DOHH2 (cell line): ENCODE measurements around the gene FUOM.

Source experiments
- H3F3A ChIP-seq: fragments of 200-600 bp; sonication (generic), shearing (Covaris generic); 2 replicates; pipeline ENCODE4 v1.6.0; 2016; ENCODE audit warnings: antibody characterized with exemption, mild to moderate bottlenecking; ENCODE audit not compliant: control insufficient read depth, insufficient read depth
- H3K27ac ChIP-seq: fragments of 200-600 bp; sonication (generic); 2 replicates; pipeline ENCODE4 v1.5.1; 2014; ENCODE audit warnings: low read depth, mild to moderate bottlenecking, low read length, moderate library complexity
- H3K27me3 ChIP-seq: fragments of 200-600 bp; sonication (generic); 2 replicates; pipeline ENCODE4 v1.6.1; 2014; ENCODE audit warnings: mild to moderate bottlenecking, low read length, mixed read lengths; ENCODE audit not compliant: control insufficient read depth
- H3K36me3 ChIP-seq: fragments of 200-600 bp; sonication (generic); 2 replicates; pipeline ENCODE4 v1.6.1; 2014; ENCODE audit warnings: mild to moderate bottlenecking, low read length, moderate library complexity, mixed read lengths; ENCODE audit not compliant: control insufficient read depth
- H3K4me1 ChIP-seq: fragments of 200-600 bp; sonication (generic); 2 replicates; pipeline ENCODE4 v1.6.1; 2014; ENCODE audit warnings: mild to moderate bottlenecking, low read length, mixed read lengths; ENCODE audit not compliant: control insufficient read depth
- H3K4me2 ChIP-seq: fragments of 200-600 bp; sonication (generic); 2 replicates; pipeline ENCODE4 v1.6.0; 2014; ENCODE audit warnings: mild to moderate bottlenecking, low read length, moderate library complexity
- H3K4me3 ChIP-seq: fragments of 200-600 bp; sonication (generic); 2 replicates; pipeline ENCODE4 v1.5.1; 2014; ENCODE audit warnings: mild to moderate bottlenecking, low read length, mixed read lengths
- H3K79me2 ChIP-seq: fragments of 200-600 bp; sonication (generic); 2 replicates; pipeline ENCODE4 v1.6.1; 2014; ENCODE audit warnings: mild to moderate bottlenecking, low read length, mixed read lengths; ENCODE audit not compliant: control insufficient read depth
- H3K9me2 ChIP-seq: fragments of 200-600 bp; sonication (generic); replicated peaks from 2 replicates; pipeline ENCODE4 v1.6.1; 2014; ENCODE audit warnings: mild to moderate bottlenecking, low read length, mixed read lengths; ENCODE audit not compliant: control insufficient read depth
- H3K9me3 ChIP-seq: fragments of 200-600 bp; sonication (generic); 2 replicates; pipeline ENCODE4 v1.6.1; 2014; ENCODE audit warnings: antibody characterized with exemption, low read length, mixed read lengths; ENCODE audit not compliant: control insufficient read depth, insufficient read depth
- H4K20me1 ChIP-seq: fragments of 200-600 bp; sonication (generic); 2 replicates; pipeline ENCODE4 v1.6.0; 2014; ENCODE audit warnings: low read depth, mild to moderate bottlenecking, antibody characterized with exemption, low read length, moderate library complexity; ENCODE audit not compliant: control insufficient read depth, insufficient read depth
- CTCF ChIP-seq: fragments of 200-600 bp; sonication (generic); IDR thresholded peaks from one replicate; pipeline ENCODE4 v1.5.1; 2014; ENCODE audit warnings: antibody characterized with exemption, mild to moderate bottlenecking, low read depth, low read length; ENCODE audit not compliant: poor library complexity, severe bottlenecking
- EZH2phosphoT487 ChIP-seq: fragments of 200-600 bp; sonication (generic); IDR thresholded peaks from 2 replicates; pipeline ENCODE4 v1.6.1; 2017; ENCODE audit warnings: borderline replicate concordance, mild to moderate bottlenecking, antibody characterized with exemption, low read length, moderate library complexity, mixed read lengths

Gene FUOM

GRCh38 chr10:133318494-133319127 lies 39.2 kb downstream of the FUOM start:
- Histone ChIP-seq H3K27me3 (no peaks in the 10 kb centered on the region), H3K9me2 (no peaks in the 10 kb centered on the region), H4K20me1 (no peaks in the 10 kb centered on the region), H3F3A (no peaks in the 10 kb centered on the region), H3K9me3 (peaks cover 3% of the 10 kb centered on the region; the same call in 1 of the 2 replicates), H3K27ac (no peak overlapping the region), H3K36me3 (no peaks in the 10 kb centered on the region), H3K4me1 (peaks cover 10% of the 10 kb centered on the region), H3K4me3 (peak overlapping the region; percentile 54), H3K4me2 (peak overlapping the region; percentile 68), H3K79me2 (no peaks in the 10 kb centered on the region)
- no peak for TF ChIP-seq EZH2phosphoT487
- peak; percentile 83 for TF ChIP-seq CTCF

GRCh38 chr10:133316732-133317131 lies 41.1 kb downstream of the FUOM start:
- Histone ChIP-seq H4K20me1 (no peaks in the 10 kb centered on the region), H3K36me3 (peaks cover 12% of the 10 kb centered on the region; the same call in 1 of the 2 replicates), H3K9me2 (no peaks in the 10 kb centered on the region), H3K27ac (no peak overlapping the region), H3K4me1 (peaks cover 10% of the 10 kb centered on the region), H3K4me2 (no peak overlapping the region), H3K4me3 (no peak overlapping the region), H3K27me3 (no peaks in the 10 kb centered on the region), H3K9me3 (peaks cover 3% of the 10 kb centered on the region; the same call in 1 of the 2 replicates), H3K79me2 (no peaks in the 10 kb centered on the region), H3F3A (no peaks in the 10 kb centered on the region)
- no peak for TF ChIP-seq CTCF
- TF ChIP-seq EZH2phosphoT487, result no peak

GRCh38 chr10:133316266-133316665 lies 41.6 kb downstream of the FUOM start:
- no peaks in the 10 kb centered on the region for H3K79me2 ChIP-seq
- peaks cover 10% of the 10 kb centered on the region for H3K4me1 ChIP-seq
- H3K27ac ChIP-seq, result no peak overlapping the region
- peaks cover 3% of the 10 kb centered on the region; the same call in 1 of the 2 replicates for H3K9me3 ChIP-seq
- H3K36me3 ChIP-seq, result peaks cover 17% of the 10 kb centered on the region
- H3K4me2 ChIP-seq, result no peak overlapping the region
- H3K4me3 ChIP-seq, result no peak overlapping the region
- no peaks in the 10 kb centered on the region for H4K20me1 ChIP-seq
- no peaks in the 10 kb centered on the region for H3K9me2 ChIP-seq
- H3K27me3 ChIP-seq, result no peaks in the 10 kb centered on the region
- TF ChIP-seq CTCF (no peak), EZH2phosphoT487 (no peak)
- no peaks in the 10 kb centered on the region for H3F3A ChIP-seq
